ENCODE measurements around the gene FGD1. TPM values are rescaled to one million over a fixed set of nuclear protein-coding genes. Genes with fewer than 3 reads are reported as not detected.

The FGD1 gene
- total and polyA plus RNA-seq, 10 donors: 0.73 to 5.4 (median 3.4) TPM

- H3K27me3 ChIP-seq (replicated peaks in 1 of 7): no peaks in the 10 kb centered on the region
- peaks cover 0 to 25% (median 13%) of the 10 kb centered on the region in 6 donors for H3K36me3 ChIP-seq
- peak; percentile 94 for DNase-seq
- WGBS, 5 donors: 0 to 44% (median 2%) methylated on average over 8 to 40 of the region's 40 CpGs
- peaks cover 14 to 35% (median 21%) of the 10 kb centered on the region in 6 donors for H3K4me1 ChIP-seq
- no peak for TF ChIP-seq CTCF (IDR thresholded peaks at IDR 0.05 in 8 of 11, conservative IDR thresholded peaks at IDR 0.05 in 3 of 11)
- peak; percentile 88 to 91 (median 89) for TF ChIP-seq POLR2AphosphoS5 (IDR thresholded peaks at IDR 0.05)
- intact Hi-C loops (cut with DNase I; ENCODE audit: low total_unique reads): no loop called here
- peak within 1 kb of the TSS in 7 of 8 donors; percentile 46 to 76 (median 71) for H3K27ac ChIP-seq
- H3K9me3 ChIP-seq: no peaks in the 10 kb centered on the region
- peak within 1 kb of the TSS; percentile 72 to 99 (median 90) for H3K4me3 ChIP-seq
These were observed 55.8 kb downstream of the FGD1 start, which contains the start of gene TSR2 for GRCh38 chrX:54439960-54440871. Gene TSR2, plus strand, starts transcription at chrX:54440404. Its CDS starts 18 bp downstream, at chrX:54440422.

- TF ChIP-seq CTCF (IDR thresholded peaks at IDR 0.05 in 8 of 11, conservative IDR thresholded peaks at IDR 0.05 in 3 of 11) (no peak), POLR2AphosphoS5 (IDR thresholded peaks at IDR 0.05) (no peak), POLR2A (IDR thresholded peaks at IDR 0.05) (no peak)
- Histone ChIP-seq H3K4me1 (peaks cover 0 to 6% (median 0%) of the 10 kb centered on the region in 6 donors), H3K9me3 (no peaks in the 10 kb centered on the region), H3K4me3 (no peak overlapping the region), H3K27ac (no peak overlapping the region), H3K36me3 (no peaks in the 10 kb centered on the region), H3K27me3 (replicated peaks in 1 of 7) (no peaks in the 10 kb centered on the region)
- intact Hi-C loops (cut with DNase I; ENCODE audit: low total_unique reads): no loop called here
- DNase-seq: no peak
- 48 to 70% (median 60%) methylated on average over 2 of the region's 2 CpGs for WGBS, 5 donors
These were observed 60.9 kb downstream of the FGD1 start for GRCh38 chrX:54435121-54435520.

GRCh38 chrX:54430519-54430918 lies 65.5 kb downstream of the FGD1 start:
- H3K27ac ChIP-seq: no peak overlapping the region
- no peak overlapping the region for H3K4me3 ChIP-seq
- intact Hi-C loops (cut with DNase I; ENCODE audit: low total_unique reads): no loop called here
- no peaks in the 10 kb centered on the region for H3K27me3 ChIP-seq (replicated peaks in 1 of 7)
- no peaks in the 10 kb centered on the region for H3K9me3 ChIP-seq
- H3K36me3 ChIP-seq: no peaks in the 10 kb centered on the region
- TF ChIP-seq POLR2A (IDR thresholded peaks at IDR 0.05): no peak
- TF ChIP-seq POLR2AphosphoS5 (IDR thresholded peaks at IDR 0.05): no peak
- TF ChIP-seq CTCF (IDR thresholded peaks at IDR 0.05 in 8 of 11, conservative IDR thresholded peaks at IDR 0.05 in 3 of 11): no peak
- DNase-seq: no peak
- no peaks in the 10 kb centered on the region for H3K4me1 ChIP-seq

GRCh38 chrX:54427837-54428424 lies 68.1 kb downstream of the FGD1 start:
- Histone ChIP-seq H3K27ac (no peak overlapping the region), H3K9me3 (no peaks in the 10 kb centered on the region), H3K4me1 (no peaks in the 10 kb centered on the region), H3K27me3 (replicated peaks in 1 of 7) (no peaks in the 10 kb centered on the region), H3K36me3 (no peaks in the 10 kb centered on the region), H3K4me3 (no peak overlapping the region)
- DNase-seq: no peak
- intact Hi-C loops (cut with DNase I; ENCODE audit: low total_unique reads): no loop called here
- WGBS, 5 donors: 40 to 73% (median 67%) methylated on average over 2 of the region's 2 CpGs
- TF ChIP-seq POLR2AphosphoS5 (IDR thresholded peaks at IDR 0.05): no peak
- TF ChIP-seq POLR2A (IDR thresholded peaks at IDR 0.05): no peak
- no peak for TF ChIP-seq CTCF (IDR thresholded peaks at IDR 0.05 in 8 of 11, conservative IDR thresholded peaks at IDR 0.05 in 3 of 11)

Data from spleen (tissue), 11 donors.